Lung (tissue), 12 donors: ENCODE results near the gene DISC1. TPM values are rescaled to one million over a fixed set of nuclear protein-coding genes. Genes with fewer than 3 reads are reported as not detected.
A peak's percentile ranks its signal among the peaks of the same experiment; 100 is the strongest.

Experiments
- ATAC-seq: fragments of 200-7000 bp; cut with Tn5 transposase; one replicate; pipeline ENCODE4 v1.9.1; 2020; ENCODE audit warnings: moderate number of reproducible peaks; ENCODE audit not compliant: insufficient read depth, low FRiP score
- DNase-seq, 3 donors: peaks; one replicate each; pipeline ENCODE4 v3.0.0-alpha.2; 2013 to 2017
- H3K27ac ChIP-seq, 2 donors: one replicate each; pipeline ENCODE4 v1.5.1; 2013; ENCODE audit warnings: mild to moderate bottlenecking in 2 of 2, moderate library complexity in 2 of 2, control low read depth in 1 of 2, inconsistent platforms in 1 of 2, low read depth in 1 of 2, low read length in 1 of 2
- H3K27me3 ChIP-seq, 3 donors: one replicate each; pipeline ENCODE4 v1.5.1; 2013; ENCODE audit warnings: low read length in 2 of 3; ENCODE audit not compliant: control insufficient read depth in 3 of 3, insufficient read depth in 3 of 3
- H3K36me3 ChIP-seq, 4 donors: one replicate each; pipeline ENCODE4 v1.5.1; 2013; ENCODE audit warnings: low read length in 4 of 4, mild to moderate bottlenecking in 1 of 4, moderate library complexity in 1 of 4; ENCODE audit not compliant: control insufficient read depth in 4 of 4, insufficient read depth in 4 of 4
- H3K4me1 ChIP-seq, 5 donors: one replicate each; pipeline ENCODE4 v1.5.1; 2013; ENCODE audit warnings: low read length in 5 of 5, mild to moderate bottlenecking in 2 of 5, moderate library complexity in 1 of 5; ENCODE audit not compliant: control insufficient read depth in 5 of 5, insufficient read depth in 5 of 5
- H3K4me3 ChIP-seq: one replicate; pipeline ENCODE4 v1.5.1; 2013; ENCODE audit warnings: mild to moderate bottlenecking, control low read depth, moderate library complexity
- H3K9ac ChIP-seq, 2 donors: one replicate each; pipeline ENCODE4 v1.5.1; 2013; ENCODE audit warnings: low read length in 2 of 2, control low read depth in 1 of 2; ENCODE audit not compliant: insufficient read depth in 1 of 2
- H3K9me3 ChIP-seq, 4 donors: one replicate each; pipeline ENCODE4 v1.5.1; 2013; ENCODE audit warnings: low read length in 3 of 4, mild to moderate bottlenecking in 1 of 4, moderate library complexity in 1 of 4; ENCODE audit not compliant: control insufficient read depth in 4 of 4, insufficient read depth in 3 of 4
- WGBS, 2 donors: extraction: QIAGEN DNeasy Blood & Tissue Kit; methylation state at CpG; one replicate each; pipeline ENCODE4 v1.1.7; 2013; 5-methylcytosine and 5-hydroxymethylcytosine counted together
- polyA plus RNA-seq, 2 donors: library from polyadenylated mRNA; stranded (reverse); fragments of 200-250 nt; gene quantifications; one replicate each; pipeline ENCODE4 v1.2.1, GENCODE V29; 2013
- total RNA-seq, 2 donors: library from RNA; depleted of rRNA in 1 of 2; stranded (reverse); fragments of >200 nt in 1 of 2; gene quantifications; one replicate each; pipeline ENCODE4 v1.2.1, GENCODE V29; 2014 to 2021
- TF ChIP-seq, protein P1 (sequence below): IDR thresholded peaks from 2 replicates; pipeline ENCODE4 v1.5.1; 2012; ENCODE audit warnings: mild to moderate bottlenecking; ENCODE audit errors: control extremely low read depth, extremely low read depth
- donor health status: control.
- donor health status: control.
- donor health status: Bipolar disorder and iron deficiency.
- donor health status: healthy.
- donor health status: DM: yes; HTN: yes; CAD: no.

DISC1 gene
- total and polyA plus RNA-seq, 4 donors: 0.98 to 32.9 (median 6.1) TPM

DNA sequence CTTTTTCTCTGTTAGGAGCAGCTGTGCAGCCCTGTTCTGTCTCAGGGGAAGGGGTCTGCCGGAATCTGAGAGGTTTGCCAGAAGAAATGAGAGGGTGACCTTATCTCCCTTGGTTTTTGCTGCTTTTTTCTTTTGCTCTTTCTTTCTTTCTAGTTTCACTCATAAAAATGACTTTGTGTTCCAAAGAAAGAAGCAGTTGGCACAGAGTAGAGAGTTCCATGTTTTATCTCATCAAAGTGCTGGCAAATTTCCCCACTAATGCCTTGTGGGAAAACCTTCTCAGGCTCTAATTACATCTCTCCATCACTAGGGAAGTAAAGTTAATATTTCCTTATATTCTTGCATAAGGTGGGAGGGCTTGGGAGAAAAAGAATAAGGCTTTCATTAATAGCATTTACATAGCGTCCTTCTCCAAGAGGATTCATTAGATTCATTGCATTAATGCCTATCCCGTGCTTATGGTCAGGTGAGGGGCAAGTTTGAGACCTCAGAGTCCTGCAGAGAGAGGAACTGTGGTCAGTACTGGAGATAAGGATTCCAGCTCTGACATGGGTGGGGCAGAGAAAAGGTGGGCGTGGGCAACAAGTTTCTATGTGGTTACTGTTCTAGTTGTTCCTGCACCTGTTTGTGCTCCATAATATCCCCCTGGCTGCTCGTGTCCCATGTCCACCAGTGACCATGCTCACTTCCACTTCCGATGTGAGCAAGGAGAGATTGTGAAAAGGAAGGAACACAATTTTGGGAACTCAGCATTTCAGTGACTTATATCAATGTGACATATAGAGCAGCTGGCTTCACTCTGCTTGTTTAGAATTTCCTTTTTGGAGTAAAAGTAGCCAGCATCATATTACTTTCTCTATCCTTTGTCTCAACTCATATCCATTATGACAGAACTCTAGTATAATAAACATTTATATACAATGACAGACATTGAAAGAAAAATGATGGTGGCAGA, 79.5 kb downstream of the DISC1 start:
- Histone ChIP-seq H3K9ac (no peak overlapping the region), H3K36me3 (peaks cover 0 to 8% (median 0%) of the 10 kb centered on the region in 4 donors), H3K9me3 (peaks cover 0 to 2% (median 0%) of the 10 kb centered on the region in 4 donors), H3K27me3 (no peaks in the 10 kb centered on the region), H3K4me3 (no peak overlapping the region), H3K4me1 (peaks cover 0 to 35% (median 3%) of the 10 kb centered on the region in 5 donors), H3K27ac (no peak overlapping the region)
- DNase-seq (peak; percentile 19 to 93 (median 91)), ATAC-seq (no peak)
- 71 to 74% methylated on average over 6 of the region's 6 CpGs for WGBS, 2 donors
- TF ChIP-seq, protein P1, sequence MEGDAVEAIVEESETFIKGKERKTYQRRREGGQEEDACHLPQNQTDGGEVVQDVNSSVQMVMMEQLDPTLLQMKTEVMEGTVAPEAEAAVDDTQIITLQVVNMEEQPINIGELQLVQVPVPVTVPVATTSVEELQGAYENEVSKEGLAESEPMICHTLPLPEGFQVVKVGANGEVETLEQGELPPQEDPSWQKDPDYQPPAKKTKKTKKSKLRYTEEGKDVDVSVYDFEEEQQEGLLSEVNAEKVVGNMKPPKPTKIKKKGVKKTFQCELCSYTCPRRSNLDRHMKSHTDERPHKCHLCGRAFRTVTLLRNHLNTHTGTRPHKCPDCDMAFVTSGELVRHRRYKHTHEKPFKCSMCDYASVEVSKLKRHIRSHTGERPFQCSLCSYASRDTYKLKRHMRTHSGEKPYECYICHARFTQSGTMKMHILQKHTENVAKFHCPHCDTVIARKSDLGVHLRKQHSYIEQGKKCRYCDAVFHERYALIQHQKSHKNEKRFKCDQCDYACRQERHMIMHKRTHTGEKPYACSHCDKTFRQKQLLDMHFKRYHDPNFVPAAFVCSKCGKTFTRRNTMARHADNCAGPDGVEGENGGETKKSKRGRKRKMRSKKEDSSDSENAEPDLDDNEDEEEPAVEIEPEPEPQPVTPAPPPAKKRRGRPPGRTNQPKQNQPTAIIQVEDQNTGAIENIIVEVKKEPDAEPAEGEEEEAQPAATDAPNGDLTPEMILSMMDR: no peak

DNA sequence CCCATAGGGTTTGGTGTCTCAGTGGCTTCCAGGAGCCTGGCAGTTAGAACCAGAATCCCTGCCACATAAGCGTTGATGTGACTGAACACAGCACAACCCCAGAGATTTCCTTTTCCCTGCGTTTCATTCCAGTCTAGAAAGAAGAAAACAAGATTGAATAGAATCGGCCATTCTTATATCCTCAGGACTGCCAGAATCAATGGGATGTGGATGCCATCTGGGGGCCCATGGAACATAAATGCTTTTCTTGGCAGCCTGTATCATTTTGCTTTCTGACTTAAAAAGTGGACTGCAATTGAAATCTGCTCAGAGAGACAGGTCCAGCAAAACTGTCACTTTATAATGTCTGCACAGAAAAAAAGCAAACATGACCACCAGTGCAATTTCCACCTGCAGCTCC, 80.3 kb downstream of the DISC1 start:
- no peak for ATAC-seq
- peaks cover 0 to 2% (median 0%) of the 10 kb centered on the region in 4 donors for H3K9me3 ChIP-seq
- no peaks in the 10 kb centered on the region for H3K27me3 ChIP-seq
- 89 to 92% methylated on average over 3 of the region's 3 CpGs for WGBS, 2 donors
- no peak overlapping the region for H3K27ac ChIP-seq
- no peak for DNase-seq
- H3K9ac ChIP-seq: no peak overlapping the region
- H3K4me1 ChIP-seq: peaks cover 0 to 31% (median 3%) of the 10 kb centered on the region in 5 donors
- no peak overlapping the region for H3K4me3 ChIP-seq
- peaks cover 0 to 8% (median 0%) of the 10 kb centered on the region in 4 donors for H3K36me3 ChIP-seq
- TF ChIP-seq, protein P1: no peak

GRCh38 chr1:231707407-231707806, 80.8 kb downstream of the DISC1 start:
- Histone ChIP-seq H3K4me1 (peaks cover 0 to 27% (median 3%) of the 10 kb centered on the region in 5 donors), H3K4me3 (no peak overlapping the region), H3K27ac (no peak overlapping the region), H3K9me3 (peaks cover 0 to 2% (median 0%) of the 10 kb centered on the region in 4 donors), H3K9ac (no peak overlapping the region), H3K36me3 (peaks cover 0 to 8% (median 0%) of the 10 kb centered on the region in 4 donors), H3K27me3 (no peaks in the 10 kb centered on the region)
- ATAC-seq (no peak), DNase-seq (no peak)
- TF ChIP-seq, protein P1: no peak
